ENCODE results near the gene PRICKLE4. TPM values are rescaled to one million over a fixed set of nuclear protein-coding genes. Genes with fewer than 3 reads are reported as not detected.

PRICKLE4 gene
- total RNA-seq, 1 experiment from 2014 or later = 0.20 TPM

DNA sequence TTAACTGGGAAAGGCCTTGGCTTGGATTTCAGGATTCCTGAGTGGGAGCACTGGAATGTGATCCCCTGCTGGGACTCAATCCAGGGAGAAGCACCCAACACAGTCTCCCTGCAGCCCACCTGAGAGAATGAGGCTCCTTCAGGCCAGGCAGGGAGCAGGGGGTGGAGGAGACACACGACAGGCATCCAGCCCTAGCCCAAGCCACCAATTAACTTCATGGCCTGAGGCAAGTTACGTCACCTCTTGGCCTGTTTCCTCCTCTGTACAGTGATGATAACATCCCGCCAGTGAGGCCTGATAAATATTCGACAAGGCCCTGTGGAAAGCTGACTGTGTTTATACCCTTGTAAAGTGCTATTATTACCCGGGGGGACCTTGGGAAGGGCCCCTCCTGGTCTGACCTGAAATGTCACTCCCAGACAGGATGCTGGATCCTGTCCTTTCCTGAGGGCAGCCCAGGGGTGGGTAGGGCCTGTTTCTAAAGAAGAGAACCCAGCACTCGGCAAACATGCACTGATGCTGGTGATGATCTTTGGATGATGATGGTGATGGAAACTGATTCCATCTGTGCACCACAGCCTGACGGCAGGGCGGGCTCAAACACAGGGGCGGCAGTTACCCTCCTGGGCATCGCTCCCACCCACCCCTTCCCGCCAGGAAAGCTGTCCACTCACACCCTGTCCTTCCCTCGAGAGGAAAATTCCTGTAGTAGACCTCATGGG is 13.3 kb upstream of the PRICKLE4 start:
- peak; percentile 56 for DNase-seq (ENCODE audit: low read depth)
- in situ Hi-C loops (cut with HindIII; ENCODE audit: low pct_unique_long_range_greater_than_20kb, low sequenced_read_pairs) = no loop called here

DNA sequence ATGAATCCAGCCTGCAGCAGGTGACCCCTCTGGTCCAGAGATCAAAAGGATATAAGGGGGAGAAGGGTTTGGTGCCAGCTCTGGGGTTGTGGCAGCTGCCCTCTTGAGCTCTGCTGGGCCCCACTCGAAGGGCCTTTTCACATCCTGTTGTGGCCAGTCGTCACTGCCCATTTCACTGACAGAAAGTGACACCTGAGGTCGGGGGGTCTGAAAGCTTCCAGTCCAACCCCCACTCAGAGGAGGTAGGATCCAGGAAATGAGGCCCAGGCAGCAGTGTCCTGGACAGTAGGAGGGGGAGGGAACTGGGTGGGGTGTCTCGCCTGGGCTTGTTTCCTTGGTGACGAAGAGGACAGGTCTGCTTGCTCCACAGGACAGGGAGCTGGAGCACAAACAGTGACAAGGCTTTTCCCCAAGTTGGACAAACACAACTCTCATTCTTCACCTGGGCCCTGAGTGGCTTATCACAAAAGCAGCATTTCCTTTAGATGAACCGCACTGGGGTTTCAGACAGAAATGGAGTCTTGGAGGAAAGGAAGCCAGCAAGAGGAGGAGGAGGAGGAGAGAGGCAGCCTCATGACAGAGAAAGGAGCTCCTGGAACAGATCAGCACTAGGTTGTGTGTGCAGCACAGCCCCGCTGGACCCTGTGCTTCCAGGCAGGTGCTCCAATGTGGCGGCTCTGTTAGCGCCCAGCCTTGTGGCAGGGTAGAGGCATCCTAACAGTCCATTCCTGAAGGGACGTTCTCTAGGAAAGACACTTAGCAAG is 11.9 kb upstream of the PRICKLE4 start:
- in situ Hi-C loops (cut with HindIII; ENCODE audit: low pct_unique_long_range_greater_than_20kb, low sequenced_read_pairs) = no loop called here
- DNase-seq (ENCODE audit: low read depth) = peak; percentile 44

DNA sequence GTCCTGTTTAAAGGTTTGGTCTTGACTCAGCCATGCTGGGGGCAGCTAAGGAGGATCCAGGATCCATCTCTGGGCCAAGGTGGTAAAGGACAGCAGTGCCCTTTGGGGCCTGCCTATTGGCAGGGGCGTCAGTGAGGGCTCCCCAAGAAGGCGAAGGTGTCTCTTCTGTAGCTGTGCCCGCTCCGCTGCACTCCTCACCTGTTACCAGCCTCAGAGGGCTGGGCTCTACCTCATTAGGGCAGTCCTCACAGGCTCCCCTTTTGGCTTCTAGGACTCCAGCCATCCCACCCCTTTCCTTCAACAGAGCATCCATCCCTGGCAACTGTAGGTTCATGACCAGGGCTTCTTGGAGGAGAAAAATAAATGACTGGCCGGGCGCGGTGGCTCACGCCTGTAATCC is 11.2 kb upstream of the PRICKLE4 start:
- in situ Hi-C loops (cut with HindIII; ENCODE audit: low pct_unique_long_range_greater_than_20kb, low sequenced_read_pairs) = no loop called here
- DNase-seq (ENCODE audit: low read depth) = no peak

DNA sequence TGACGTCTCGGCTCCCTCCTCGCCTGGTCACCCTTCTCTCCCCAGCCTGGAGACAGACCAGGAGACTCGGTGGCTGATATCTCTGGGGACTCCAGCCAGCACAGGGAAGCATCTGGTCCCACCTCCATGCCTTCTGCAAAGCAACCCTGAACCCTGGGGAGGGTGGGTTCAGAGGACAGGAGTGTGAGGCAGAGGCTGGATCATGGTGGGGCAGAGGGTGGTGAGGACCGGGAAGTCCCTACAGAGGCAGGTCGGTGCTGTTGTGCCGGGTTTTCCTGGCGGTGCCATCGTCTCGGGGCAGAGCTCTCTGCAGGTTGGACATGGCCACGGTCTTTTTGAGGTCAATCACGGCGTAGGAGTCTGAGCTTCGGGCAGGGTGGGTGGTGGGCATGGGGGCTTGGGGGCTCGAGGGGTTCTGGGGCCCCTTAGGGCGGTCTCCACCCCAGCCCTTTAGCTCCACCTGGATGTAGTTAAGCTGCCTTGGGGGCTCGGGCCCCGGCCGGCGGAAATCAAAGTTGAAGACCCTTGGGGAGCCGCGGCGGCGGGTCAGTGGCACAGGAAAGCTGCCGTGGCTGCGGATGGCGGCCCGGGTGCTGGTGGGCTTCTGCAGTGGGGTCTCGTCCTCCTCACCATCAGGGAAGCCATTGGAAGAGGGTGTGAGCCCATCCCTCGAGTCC is 10.1 kb upstream of the PRICKLE4 start:
- in situ Hi-C loops (cut with HindIII; ENCODE audit: low pct_unique_long_range_greater_than_20kb, low sequenced_read_pairs) = no loop called here
- DNase-seq (ENCODE audit: low read depth) = no peak

- in situ Hi-C loops (cut with HindIII; ENCODE audit: low pct_unique_long_range_greater_than_20kb, low sequenced_read_pairs) = no loop called here
- no peak for DNase-seq (ENCODE audit: low read depth)
These were observed 9.3 kb upstream of the PRICKLE4 start for GRCh38 chr6:41771058-41771983.

- DNase-seq (ENCODE audit: low read depth) = no peak
- in situ Hi-C loops (cut with HindIII; ENCODE audit: low pct_unique_long_range_greater_than_20kb, low sequenced_read_pairs) = no loop called here
These were observed 5.7 kb upstream of the PRICKLE4 start for GRCh38 chr6:41774841-41775240.

DNA sequence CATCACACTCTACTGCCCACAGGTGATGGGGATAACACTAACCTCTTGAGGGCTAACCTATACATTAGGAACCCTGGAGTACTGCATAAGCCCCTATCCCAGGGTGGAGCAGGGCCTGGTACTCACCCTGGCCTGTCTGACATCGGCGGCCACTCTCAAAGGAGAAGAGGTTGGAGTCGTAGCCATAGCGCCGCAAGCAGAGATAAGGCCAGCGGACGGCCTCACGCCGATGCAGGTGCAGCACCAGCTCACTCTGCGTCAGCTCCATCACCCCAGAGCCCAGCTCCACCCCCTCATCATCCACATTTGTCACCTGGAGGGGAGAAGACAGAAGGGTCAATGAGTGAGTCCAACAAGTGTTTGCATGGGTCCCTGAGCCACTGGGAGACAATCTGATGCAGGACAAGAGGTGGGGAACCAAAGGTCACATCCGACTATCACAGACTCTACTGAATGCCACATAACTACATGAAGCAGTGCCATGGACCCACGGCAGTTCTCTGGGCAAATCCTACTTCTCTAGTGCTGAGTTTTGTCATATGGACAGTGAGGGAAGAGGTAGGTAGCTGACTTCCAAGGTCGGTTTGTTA is 5.2 kb upstream of the PRICKLE4 start:
- DNase-seq (ENCODE audit: low read depth) = no peak
- in situ Hi-C loops (cut with HindIII; ENCODE audit: low pct_unique_long_range_greater_than_20kb, low sequenced_read_pairs) = no loop called here

DNA sequence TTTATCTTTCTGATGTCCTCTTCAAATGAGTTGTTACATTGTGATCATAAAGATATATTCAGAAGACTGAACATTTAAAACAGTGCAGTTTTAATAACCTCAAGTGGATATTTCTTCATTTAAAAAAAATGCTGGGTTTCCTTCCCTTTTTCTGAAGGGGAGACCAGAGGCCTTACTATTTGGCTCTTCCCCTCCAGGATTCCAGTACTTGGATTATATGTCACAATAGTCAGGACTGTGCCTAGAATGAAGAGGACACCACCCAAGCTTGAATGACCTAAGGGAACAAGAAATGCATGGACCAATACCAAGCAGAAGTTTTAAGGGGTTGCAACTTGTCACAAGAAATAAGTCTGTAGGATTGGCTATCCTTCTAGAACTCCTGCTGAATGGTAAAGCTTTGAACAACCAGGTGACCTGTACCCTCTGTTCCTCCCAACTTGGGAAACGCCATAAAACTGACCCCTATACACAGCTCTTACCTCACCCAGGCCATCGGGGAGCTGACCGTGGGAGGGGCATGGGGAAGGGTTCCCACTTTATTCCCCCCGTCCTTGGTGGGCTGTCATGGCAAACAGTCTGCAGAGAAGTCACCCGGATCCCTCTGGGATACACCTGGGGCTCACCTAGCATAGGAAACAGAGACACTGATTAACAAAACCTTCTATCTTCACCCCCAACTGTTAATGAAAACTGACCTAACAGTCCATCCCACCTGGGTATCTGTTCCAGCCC is 2.9 kb upstream of the PRICKLE4 start:
- no peak for DNase-seq (ENCODE audit: low read depth)
- in situ Hi-C loops (cut with HindIII; ENCODE audit: low pct_unique_long_range_greater_than_20kb, low sequenced_read_pairs) = no loop called here

DNA sequence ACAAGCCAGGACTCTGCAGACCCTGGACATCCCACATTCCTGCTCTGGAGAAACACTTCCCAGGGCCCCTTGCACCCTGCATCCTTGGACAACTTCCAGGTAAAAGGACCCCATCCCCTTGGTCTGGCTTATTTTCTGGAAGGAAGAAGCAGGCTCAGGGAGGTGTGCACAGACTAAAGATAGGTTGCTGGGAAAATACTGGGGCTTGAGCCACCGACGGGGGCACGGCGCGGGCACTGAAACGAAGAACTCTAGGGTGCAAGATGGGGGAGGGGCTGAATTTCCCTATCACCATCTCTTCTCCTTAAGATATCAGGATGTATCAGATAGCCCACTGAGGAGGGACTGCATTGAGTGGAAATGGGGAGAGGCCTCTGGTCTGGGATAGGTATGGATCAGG is 1.7 kb upstream of the PRICKLE4 start:
- in situ Hi-C loops (cut with HindIII; ENCODE audit: low pct_unique_long_range_greater_than_20kb, low sequenced_read_pairs) = no loop called here

GRCh38 chr6:41779336-41779735 is 1.2 kb upstream of the PRICKLE4 start:
- no peak for DNase-seq (ENCODE audit: low read depth)
- in situ Hi-C loops (cut with HindIII; ENCODE audit: low pct_unique_long_range_greater_than_20kb, low sequenced_read_pairs) = no loop called here

More for the DNA sequence above, 1.7 kb upstream of the PRICKLE4 start:
- DNase-seq (ENCODE audit: low read depth) = no peak

DNA sequence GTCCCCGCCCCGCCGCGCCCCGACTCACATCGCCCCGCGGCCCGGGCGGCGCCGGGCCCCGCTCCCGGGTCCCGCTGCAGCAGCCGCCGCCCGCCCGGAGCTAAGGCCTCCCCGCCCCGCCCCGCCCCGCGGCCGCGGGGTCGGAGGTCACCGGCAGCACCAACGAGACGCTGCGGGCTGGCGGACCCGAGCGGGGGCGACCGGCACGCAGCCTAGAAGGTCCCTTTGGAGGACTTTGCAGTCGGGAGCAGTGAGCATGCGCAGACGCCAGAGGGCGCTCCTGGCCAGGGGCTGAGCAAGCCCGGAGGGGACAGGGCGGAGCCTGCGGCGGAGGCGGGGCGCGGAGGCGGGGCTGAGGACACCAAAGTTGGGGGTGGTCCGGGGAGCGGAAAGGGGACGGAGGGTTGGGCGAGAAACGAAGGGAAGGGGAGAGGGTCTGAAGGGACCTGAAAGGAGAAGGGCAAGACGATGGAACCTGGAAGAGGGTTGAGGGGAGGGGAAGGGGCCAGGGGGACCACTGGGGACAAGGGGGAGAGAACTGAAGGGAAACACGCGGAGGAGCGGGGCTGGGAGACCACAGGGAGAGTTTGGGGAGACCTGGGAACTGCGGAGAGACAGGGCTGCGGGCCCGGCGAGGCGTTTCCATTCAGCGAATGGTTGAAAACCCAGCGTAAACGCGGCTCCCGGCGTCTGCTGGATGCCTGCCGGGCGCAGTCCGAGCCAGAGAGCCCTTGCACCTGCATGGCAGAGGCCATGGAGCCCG is 613 bp upstream of the PRICKLE4 start, which contains the start of gene FRS3:
Gene FRS3, minus strand, starts transcription at position 113 of the 763 bp plus-strand sequence. CDS start 2,913 bp downstream, outside the sequence.
- DNase-seq (ENCODE audit: low read depth) = peak; percentile 89
- in situ Hi-C loops (cut with HindIII; ENCODE audit: low pct_unique_long_range_greater_than_20kb, low sequenced_read_pairs) = no loop called here

- no peak for DNase-seq (ENCODE audit: low read depth)
- in situ Hi-C loops (cut with HindIII; ENCODE audit: low pct_unique_long_range_greater_than_20kb, low sequenced_read_pairs) = no loop called here
These were observed 766 bp downstream of the PRICKLE4 start for GRCh38 chr6:41781366-41781730.

DNA sequence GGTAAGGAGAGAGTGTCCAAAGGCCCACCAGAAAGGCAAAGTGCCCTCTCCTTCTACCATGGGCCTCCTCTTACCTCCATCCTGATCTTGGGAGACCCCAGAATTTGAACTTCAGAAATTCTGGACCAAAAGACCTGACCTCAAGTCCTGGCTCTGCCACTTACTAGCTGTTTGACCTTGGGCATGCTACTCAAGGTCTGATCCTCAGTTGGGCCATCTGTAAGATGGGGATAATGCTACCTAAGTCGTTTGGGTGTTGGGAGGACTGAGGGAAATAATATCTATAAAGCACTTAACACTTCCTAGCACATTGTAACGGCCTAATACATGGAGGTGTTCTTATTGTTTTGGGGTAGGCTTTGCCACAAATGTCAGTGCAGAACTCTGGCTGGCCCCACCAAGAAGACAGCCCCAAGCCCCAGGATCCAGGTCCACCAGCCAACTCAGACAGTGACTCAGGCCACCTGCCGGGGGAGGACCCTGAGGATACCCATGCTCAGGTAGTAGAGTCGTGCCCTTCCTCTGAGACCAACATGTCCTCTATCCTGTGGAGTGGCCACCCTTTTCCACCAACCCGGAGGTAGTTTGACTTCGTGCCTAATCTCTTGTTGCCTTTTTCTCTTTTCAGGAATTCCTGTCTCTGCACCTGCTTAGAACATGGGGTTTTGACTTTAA is 2.7 kb downstream of the PRICKLE4 start:
- in situ Hi-C loops (cut with HindIII; ENCODE audit: low pct_unique_long_range_greater_than_20kb, low sequenced_read_pairs) = no loop called here
- no peak for DNase-seq (ENCODE audit: low read depth)

DNA sequence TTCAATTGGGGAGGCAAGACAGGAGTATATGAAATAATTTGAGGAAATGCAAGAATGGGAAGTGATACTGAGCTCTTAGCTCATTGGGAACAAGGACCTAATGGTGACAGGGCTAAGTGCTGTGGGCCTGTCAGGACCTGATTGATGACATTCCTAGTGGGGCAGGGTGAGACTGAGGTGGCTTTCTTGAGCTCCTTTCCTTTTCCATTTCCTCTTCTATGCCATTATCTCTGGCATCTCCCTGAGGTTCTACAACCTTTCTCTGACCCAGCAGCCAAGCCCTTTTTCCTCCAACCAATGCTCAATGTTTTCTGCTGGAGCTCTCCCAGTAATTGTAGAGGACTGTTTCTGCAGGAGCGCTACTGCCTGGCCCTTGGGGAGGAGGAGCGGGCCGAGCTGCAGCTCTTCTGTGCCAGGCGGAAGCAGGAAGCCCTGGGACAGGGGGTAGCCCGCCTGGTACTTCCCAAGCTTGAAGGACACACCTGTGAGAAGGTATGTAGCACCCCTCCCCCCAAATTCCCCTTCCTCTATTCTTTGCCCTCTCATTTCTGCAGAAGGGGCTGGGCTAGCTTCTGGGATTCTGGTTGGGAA is 4.1 kb downstream of the PRICKLE4 start:
- in situ Hi-C loops (cut with HindIII; ENCODE audit: low pct_unique_long_range_greater_than_20kb, low sequenced_read_pairs) = no loop called here

DNA sequence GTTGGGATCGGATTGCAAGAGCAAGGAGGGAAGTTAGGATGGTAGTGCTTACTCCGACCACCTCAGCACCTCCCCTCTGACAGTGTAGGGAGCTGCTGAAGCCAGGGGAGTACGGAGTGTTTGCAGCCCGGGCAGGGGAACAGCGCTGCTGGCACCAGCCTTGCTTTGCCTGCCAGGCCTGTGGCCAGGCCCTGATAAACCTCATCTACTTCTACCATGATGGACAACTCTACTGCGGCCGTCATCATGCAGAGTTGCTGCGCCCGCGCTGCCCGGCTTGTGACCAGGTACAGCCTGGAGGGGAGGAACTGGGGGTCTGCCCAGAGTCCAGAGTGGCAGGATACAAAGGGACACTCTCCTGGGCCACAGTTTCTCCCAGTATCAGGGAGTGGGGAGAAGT is 4.7 kb downstream of the PRICKLE4 start:
- in situ Hi-C loops (cut with HindIII; ENCODE audit: low pct_unique_long_range_greater_than_20kb, low sequenced_read_pairs) = no loop called here

More for the DNA sequence above, 4.1 kb downstream of the PRICKLE4 start:
- DNase-seq (ENCODE audit: low read depth) = no peak

More for the DNA sequence above, 4.7 kb downstream of the PRICKLE4 start:
- no peak for DNase-seq (ENCODE audit: low read depth)

All from Caki2 (cell line).